DND-41 (cell line): ENCODE results near the gene PTPN1.

Experiments used
- CTCF ChIP-seq: IDR thresholded peaks from 2 replicates; pipeline ENCODE4 v1.5.1; 2012; ENCODE audit warnings: borderline replicate concordance, low read length, moderate library complexity, mild to moderate bottlenecking; ENCODE audit not compliant: poor library complexity, severe bottlenecking; ENCODE audit errors: extremely low read depth
- EZH2 ChIP-seq: IDR thresholded peaks from 3 replicates; pipeline ENCODE4 v1.6.1; 2012; ENCODE audit warnings: borderline replicate concordance, low read depth, mild to moderate bottlenecking, moderate library complexity, low read length, inconsistent platforms; ENCODE audit not compliant: severe bottlenecking

- no peak for TF ChIP-seq CTCF
- TF ChIP-seq EZH2, result no peak
Observed at GRCh38 chr20:50513169-50514034, 3.2 kb downstream of the PTPN1 start.
